Spleen (tissue), 11 donors: ENCODE measurements around the gene ADD1. TPM values are rescaled to one million over a fixed set of nuclear protein-coding genes. Genes with fewer than 3 reads are reported as not detected.

ENCODE experiments used
- DNase-seq: peaks from one replicate; pipeline ENCODE4 v3.0.0-alpha.2; 2020
- H3K27ac ChIP-seq, 8 donors: fragments of 200-600 bp; sonication (generic) in 7 of 8; 1 replicate in 4 of 8; 2 replicates in 4 of 8; pipeline versions ENCODE4 v1.5.0 to v1.8.0; 2016 to 2021; ENCODE audit warnings: inconsistent platforms in 4 of 8, mild to moderate bottlenecking in 4 of 8, moderate library complexity in 1 of 8
- H3K27me3 ChIP-seq, 7 donors: fragments of 200-600 bp; sonication (generic) in 6 of 7; replicated peaks in 1 of 7; 1 replicate in 4 of 7; 2 replicates in 3 of 7; pipeline versions ENCODE4 v1.5.0 to v1.8.0; 2016 to 2021; ENCODE audit warnings: inconsistent platforms in 3 of 7, mild to moderate bottlenecking in 1 of 7
- H3K36me3 ChIP-seq, 6 donors: fragments of 200-600 bp; sonication (generic) in 5 of 6; 1 replicate in 4 of 6; 2 replicates in 2 of 6; pipeline versions ENCODE4 v1.5.0 to v1.8.0; 2016 to 2021; ENCODE audit warnings: inconsistent platforms in 2 of 6
- H3K4me1 ChIP-seq, 6 donors: fragments of 200-600 bp; sonication (generic) in 5 of 6; 1 replicate in 3 of 6; 2 replicates in 3 of 6; pipeline versions ENCODE4 v1.5.0 to v1.8.0; 2016 to 2021; ENCODE audit warnings: inconsistent platforms in 3 of 6
- H3K4me3 ChIP-seq, 8 donors: fragments of 200-600 bp; sonication (generic) in 7 of 8; 1 replicate in 4 of 8; 2 replicates in 4 of 8; pipeline versions ENCODE4 v1.5.0 to v1.8.0; 2016 to 2021; ENCODE audit warnings: inconsistent platforms in 4 of 8, mild to moderate bottlenecking in 4 of 8, moderate library complexity in 2 of 8
- H3K9me3 ChIP-seq, 8 donors: fragments of 200-600 bp; sonication (generic) in 7 of 8; 1 replicate in 4 of 8; 2 replicates in 4 of 8; pipeline versions ENCODE4 v1.5.0 to v1.8.0; 2016 to 2021; ENCODE audit warnings: inconsistent platforms in 4 of 8
- POLR2A ChIP-seq, 3 donors: fragments of 450-650 bp; IDR thresholded peaks; one replicate each; pipeline ENCODE4 v1.5.1; 2017; ENCODE audit warnings: antibody characterized with exemption in 3 of 3, mild to moderate bottlenecking in 1 of 3
- POLR2AphosphoS5 ChIP-seq, 3 donors: sonication (generic); formaldehyde crosslinking; IDR thresholded peaks; one replicate each; pipeline ENCODE4 v1.5.1; 2017; ENCODE audit warnings: antibody characterized with exemption in 3 of 3
- WGBS, 5 donors: extraction: QIAGEN DNeasy Blood & Tissue Kit in 3 of 5; methylation state at CpG; one replicate each; pipeline versions ENCODE4 v1.1.5 to v1.1.7; 2013 to 2018; 5-methylcytosine and 5-hydroxymethylcytosine counted together
- intact Hi-C: fragments of 100-400 bp; cut with DNase I; formaldehyde crosslinking; loops from one replicate; pipeline ENCODE4 v1.15.0; 2023; ENCODE audit warnings: low total_unique reads
- polyA plus RNA-seq, 3 donors: library from polyadenylated mRNA; stranded (reverse); fragments of 200-250 nt; gene quantifications; one replicate each; pipeline ENCODE4 v1.2.1, GENCODE V29; 2013
- total RNA-seq, 7 donors: library from RNA; depleted of rRNA in 3 of 7; stranded (reverse); fragments of >200 nt in 3 of 7; fragmentation: NEBNext Ultra II Directional in 4 of 7; extraction: Animal tissue kit (Norgen Biotek cat#: 25700) in 4 of 7; gene quantifications; one replicate each; pipeline versions ENCODE4 v1.1.0 to v1.2.1, GENCODE V29; 2016 to 2021
- TF ChIP-seq, protein P1 (sequence below), 11 experiments: fragments of 200-600 bp in 7 of 11; fragments of 450-650 bp in 4 of 11; sonication (generic) in 4 of 11; IDR thresholded peaks in 8 of 11; conservative IDR thresholded peaks in 3 of 11; 1 replicate in 7 of 11; 2 replicates in 4 of 11; pipeline versions ENCODE4 v1.4.0 to v1.8.0; 2016 to 2021; ENCODE audit warnings: antibody characterized with exemption in 11 of 11, inconsistent platforms in 4 of 11, mild to moderate bottlenecking in 1 of 11
- donor health status: healthy with polysubstance abuse.
- donor health status: DM: no; HTN: no; CAD: no; lungs with moderate emphysema.
- donor health status: DM: no; HTN: no; CAD: no.
- donor health status: Bipolar disorder and iron deficiency.
- donor health status: healthy.
- donor health status: DM: no; HTN: no; CAD: no.
- donor health status: DM: yes; HTN: yes; CAD: no.

The ADD1 gene
- total and polyA plus RNA-seq, 10 donors: 175 to 348 (median 265) TPM

DNA sequence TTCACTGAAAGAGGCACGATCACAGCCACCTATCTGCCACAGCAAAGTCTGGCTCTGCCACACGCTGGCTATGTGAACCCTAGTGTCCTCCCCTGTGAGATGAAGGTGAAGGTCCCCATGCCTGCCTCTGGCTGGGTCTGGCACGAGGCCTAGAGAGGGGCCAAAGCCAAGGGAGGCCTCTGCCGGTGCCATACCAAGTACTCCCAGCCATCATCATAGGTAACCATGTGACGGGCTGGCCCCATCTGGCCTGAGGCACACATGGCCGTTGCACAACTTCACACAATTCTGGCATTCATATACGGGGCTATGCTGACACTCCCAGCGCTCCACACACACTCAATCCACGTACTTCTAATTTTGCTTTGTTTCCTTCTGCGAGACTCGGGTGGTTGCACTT lies 104.3 kb downstream of the ADD1 start:
- Histone ChIP-seq H3K9me3 (no peaks in the 10 kb centered on the region), H3K36me3 (peaks cover 6 to 100% (median 97%) of the 10 kb centered on the region in 6 donors), H3K4me3 (no peak overlapping the region), H3K27me3 (no peaks in the 10 kb centered on the region), H3K4me1 (no peaks in the 10 kb centered on the region), H3K27ac (no peak overlapping the region)
- 87 to 95% (median 89%) methylated on average over 11 of the region's 11 CpGs for whole genome bisulfite sequencing, 5 donors
- intact Hi-C loops: no loop called here
- TF ChIP-seq POLR2AphosphoS5 (IDR thresholded peaks at IDR 0.05) (peak in 2 of 3 donors; percentile 28 to 39), POLR2A (IDR thresholded peaks at IDR 0.05) (no peak)
- TF ChIP-seq, protein P1, sequence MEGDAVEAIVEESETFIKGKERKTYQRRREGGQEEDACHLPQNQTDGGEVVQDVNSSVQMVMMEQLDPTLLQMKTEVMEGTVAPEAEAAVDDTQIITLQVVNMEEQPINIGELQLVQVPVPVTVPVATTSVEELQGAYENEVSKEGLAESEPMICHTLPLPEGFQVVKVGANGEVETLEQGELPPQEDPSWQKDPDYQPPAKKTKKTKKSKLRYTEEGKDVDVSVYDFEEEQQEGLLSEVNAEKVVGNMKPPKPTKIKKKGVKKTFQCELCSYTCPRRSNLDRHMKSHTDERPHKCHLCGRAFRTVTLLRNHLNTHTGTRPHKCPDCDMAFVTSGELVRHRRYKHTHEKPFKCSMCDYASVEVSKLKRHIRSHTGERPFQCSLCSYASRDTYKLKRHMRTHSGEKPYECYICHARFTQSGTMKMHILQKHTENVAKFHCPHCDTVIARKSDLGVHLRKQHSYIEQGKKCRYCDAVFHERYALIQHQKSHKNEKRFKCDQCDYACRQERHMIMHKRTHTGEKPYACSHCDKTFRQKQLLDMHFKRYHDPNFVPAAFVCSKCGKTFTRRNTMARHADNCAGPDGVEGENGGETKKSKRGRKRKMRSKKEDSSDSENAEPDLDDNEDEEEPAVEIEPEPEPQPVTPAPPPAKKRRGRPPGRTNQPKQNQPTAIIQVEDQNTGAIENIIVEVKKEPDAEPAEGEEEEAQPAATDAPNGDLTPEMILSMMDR (IDR thresholded peaks at IDR 0.05 in 8 of 11, conservative IDR thresholded peaks at IDR 0.05 in 3 of 11): no peak
- DNase-seq: peak; percentile 53

DNA sequence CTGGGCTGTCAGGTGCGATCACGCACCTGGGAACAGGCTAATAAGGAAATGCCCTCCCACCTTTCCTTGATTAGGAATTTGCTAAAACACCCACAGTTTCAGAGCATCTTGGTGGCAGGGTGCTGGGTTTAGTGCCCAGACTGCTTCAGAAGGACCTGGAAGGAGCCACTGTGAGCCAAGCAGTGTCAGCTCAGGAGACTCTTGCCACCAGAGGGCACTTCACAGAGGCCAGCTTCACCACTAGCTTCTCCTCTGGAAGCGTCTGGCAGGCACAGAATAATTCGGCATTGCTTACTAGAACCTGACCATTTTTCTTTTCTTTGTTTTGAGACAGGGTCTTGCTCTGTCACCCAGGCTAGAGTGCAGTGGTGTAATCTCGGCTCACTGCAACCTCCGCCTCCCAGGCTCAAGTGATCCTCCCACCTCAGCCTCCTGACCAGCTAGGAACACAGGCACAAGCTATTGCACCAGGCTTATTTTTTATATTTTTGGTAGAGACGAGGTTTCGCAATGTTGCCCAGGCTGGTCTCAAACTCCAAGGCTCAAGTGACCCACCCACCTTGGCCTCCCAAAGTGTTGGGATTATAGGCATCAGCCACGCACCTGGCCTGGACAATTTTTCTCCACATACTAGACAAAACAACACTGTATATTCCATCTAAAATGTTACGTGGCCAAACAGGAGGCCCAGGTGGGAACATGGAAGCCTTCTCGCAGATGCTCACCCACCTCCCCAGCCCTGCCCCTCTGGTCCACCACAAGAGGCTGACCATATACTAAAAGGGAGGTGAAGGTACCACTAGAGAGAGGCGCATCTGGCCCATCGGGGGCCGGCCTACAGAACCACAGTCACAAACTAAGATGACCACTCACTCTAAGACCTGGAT lies 105.5 kb downstream of the ADD1 start:
- no peaks in the 10 kb centered on the region for H3K9me3 ChIP-seq
- WGBS, 5 donors: 89 to 96% (median 93%) methylated on average over 14 of the region's 14 CpGs
- no peak for TF ChIP-seq POLR2AphosphoS5 (IDR thresholded peaks at IDR 0.05)
- TF ChIP-seq, protein P1 (IDR thresholded peaks at IDR 0.05 in 8 of 11, conservative IDR thresholded peaks at IDR 0.05 in 3 of 11): peak in 6 of 11 experiments; percentile 10 to 51 (median 37)
- H3K4me3 ChIP-seq: no peak overlapping the region
- H3K36me3 ChIP-seq: peaks cover 6 to 100% (median 97%) of the 10 kb centered on the region in 6 donors
- H3K4me1 ChIP-seq: no peaks in the 10 kb centered on the region
- intact Hi-C loops: no loop called here
- DNase-seq: no peak
- no peaks in the 10 kb centered on the region for H3K27me3 ChIP-seq
- no peak overlapping the region for H3K27ac ChIP-seq

DNA sequence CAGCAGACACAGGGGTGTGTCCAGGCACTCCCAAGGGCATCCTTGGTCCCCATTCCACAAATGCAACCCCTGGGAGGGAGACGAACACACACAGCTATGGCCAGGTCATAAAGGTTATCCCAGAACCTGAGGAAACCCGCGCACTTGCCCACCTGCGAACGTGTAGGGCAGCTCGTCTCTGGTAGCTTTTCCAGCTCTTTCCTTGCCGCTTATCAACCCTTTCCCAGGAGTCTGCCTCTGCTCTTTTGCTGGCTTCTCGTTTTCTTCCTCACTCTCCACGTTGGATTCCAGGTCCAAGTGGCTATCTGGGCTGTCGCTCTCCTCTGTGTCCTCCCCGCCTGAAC lies 106.1 kb downstream of the ADD1 start:
- H3K27ac ChIP-seq: no peak overlapping the region
- peaks cover 0 to 5% (median 0%) of the 10 kb centered on the region in 6 donors for H3K4me1 ChIP-seq
- H3K27me3 ChIP-seq: no peaks in the 10 kb centered on the region
- no peak for TF ChIP-seq POLR2AphosphoS5 (IDR thresholded peaks at IDR 0.05)
- TF ChIP-seq, protein P1 (IDR thresholded peaks at IDR 0.05 in 8 of 11, conservative IDR thresholded peaks at IDR 0.05 in 3 of 11): no peak
- TF ChIP-seq POLR2A (IDR thresholded peaks at IDR 0.05): no peak
- intact Hi-C loops: no loop called here
- peak; percentile 41 for DNase-seq
- peaks cover 6 to 100% (median 94%) of the 10 kb centered on the region in 6 donors for H3K36me3 ChIP-seq
- WGBS, 5 donors: 93 to 97% (median 95%) methylated on average over 10 to 11 of the region's 11 CpGs
- no peak overlapping the region for H3K4me3 ChIP-seq
- no peaks in the 10 kb centered on the region for H3K9me3 ChIP-seq

DNA sequence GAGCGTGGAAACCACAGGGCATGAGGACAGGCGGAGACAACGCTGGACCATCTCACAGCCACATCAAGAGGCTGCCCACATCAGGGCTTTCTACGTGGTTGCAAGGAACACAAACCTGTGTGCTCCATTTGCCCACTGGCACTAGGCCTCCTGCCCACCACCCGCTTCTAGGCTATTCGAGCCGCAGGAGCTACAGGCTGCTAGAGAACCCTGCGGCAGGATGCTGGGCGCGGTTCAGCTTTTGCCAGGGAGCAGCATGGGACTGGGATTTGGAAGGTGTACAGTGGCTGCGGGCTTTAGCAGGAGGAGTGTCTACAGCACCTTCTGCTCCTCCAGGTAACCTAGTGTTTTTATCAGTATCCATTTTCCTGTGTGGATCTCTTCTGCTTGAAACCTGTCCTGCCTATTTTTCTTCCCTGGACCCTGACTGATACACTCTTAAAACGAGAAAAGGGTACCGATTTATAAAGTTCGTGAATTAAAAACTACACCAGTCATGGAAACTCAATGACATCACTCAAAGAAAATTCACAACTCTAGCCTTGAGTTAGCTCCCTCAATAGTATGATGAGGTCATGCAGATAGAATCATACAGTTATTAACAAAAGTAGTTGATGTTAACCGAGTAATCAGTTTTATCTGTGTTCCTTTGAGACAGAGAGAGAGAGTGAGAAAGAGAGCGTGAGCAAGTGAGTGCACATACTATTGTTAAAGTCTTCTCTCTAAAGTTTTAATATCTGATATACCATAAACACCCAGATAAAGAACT lies 106.8 kb downstream of the ADD1 start:
- H3K27me3 ChIP-seq: no peaks in the 10 kb centered on the region
- peaks cover 2 to 98% (median 88%) of the 10 kb centered on the region in 6 donors for H3K36me3 ChIP-seq
- DNase-seq: peak; percentile 64
- intact Hi-C loops: no loop called here
- H3K9me3 ChIP-seq: no peaks in the 10 kb centered on the region
- no peak overlapping the region for H3K4me3 ChIP-seq
- 92 to 97% (median 95%) methylated on average over 16 of the region's 16 CpGs for WGBS, 5 donors
- H3K4me1 ChIP-seq: peaks cover 0 to 6% (median 0%) of the 10 kb centered on the region in 6 donors
- no peak for TF ChIP-seq POLR2A (IDR thresholded peaks at IDR 0.05)
- no peak for TF ChIP-seq POLR2AphosphoS5 (IDR thresholded peaks at IDR 0.05)
- TF ChIP-seq, protein P1 (IDR thresholded peaks at IDR 0.05 in 8 of 11, conservative IDR thresholded peaks at IDR 0.05 in 3 of 11): no peak
- no peak overlapping the region for H3K27ac ChIP-seq
